Tibial nerve (tissue), 4 donors: ENCODE measurements around the gene POLA2. TPM values are rescaled to one million over a fixed set of nuclear protein-coding genes. Genes with fewer than 3 reads are reported as not detected.

Source experiments
- DNase-seq, 2 donors: peaks; one replicate each; pipeline ENCODE4 v3.0.0-alpha.2; 2019; ENCODE audit warnings: low spot score in 2 of 2
- H3K27ac ChIP-seq, 4 donors: fragments of 200-600 bp; sonication (generic) in 3 of 4; one replicate each; pipeline ENCODE4 v1.5.1; 2017 to 2019; ENCODE audit warnings: mild to moderate bottlenecking in 1 of 4
- H3K27me3 ChIP-seq, 2 donors: fragments of 200-600 bp; sonication (generic) in 1 of 2; one replicate each; pipeline versions ENCODE4 v1.5.1 to v1.6.0; 2017 to 2019
- H3K36me3 ChIP-seq, 3 donors: fragments of 200-600 bp; sonication (generic); one replicate each; pipeline ENCODE4 v1.5.1; 2018 to 2019
- H3K4me1 ChIP-seq, 4 donors: fragments of 200-600 bp; sonication (generic) in 3 of 4; one replicate each; pipeline ENCODE4 v1.5.1; 2017 to 2019
- H3K4me3 ChIP-seq, 4 donors: fragments of 200-600 bp; sonication (generic) in 3 of 4; one replicate each; pipeline ENCODE4 v1.5.1; 2017 to 2019; ENCODE audit warnings: mild to moderate bottlenecking in 1 of 4, moderate library complexity in 1 of 4
- H3K9me3 ChIP-seq, 4 donors: fragments of 200-600 bp; sonication (generic) in 3 of 4; one replicate each; pipeline ENCODE4 v1.5.1; 2017 to 2019
- CTCF ChIP-seq, 5 experiments: fragments of 200-600 bp in 3 of 5; fragments of 450-650 bp in 2 of 5; sonication (generic) in 3 of 5; IDR thresholded peaks; one replicate each; pipeline ENCODE4 v1.5.1; 2016 to 2019; ENCODE audit warnings: antibody characterized with exemption in 5 of 5, mild to moderate bottlenecking in 3 of 5, moderate library complexity in 2 of 5
- EP300 ChIP-seq, 2 donors: sonication (generic); formaldehyde crosslinking; IDR thresholded peaks; one replicate each; pipeline ENCODE4 v1.6.1; 2017; ENCODE audit warnings: antibody characterized with exemption in 2 of 2, mild to moderate bottlenecking in 1 of 2
- POLR2A ChIP-seq, 2 donors: fragments of 450-650 bp; IDR thresholded peaks; one replicate each; pipeline ENCODE4 v1.6.1; 2017; ENCODE audit warnings: antibody characterized with exemption in 2 of 2, mild to moderate bottlenecking in 2 of 2, moderate library complexity in 2 of 2
- WGBS, 2 donors: methylation state at CpG; one replicate each; pipeline ENCODE4 v1.1.5; 2018; 5-methylcytosine and 5-hydroxymethylcytosine counted together
- total RNA-seq, 4 donors: library from RNA; depleted of rRNA; stranded (reverse); fragments of >200 nt; gene quantifications; one replicate each; pipeline ENCODE4 v1.1.0, GENCODE V29; 2016

POLA2 gene
- total RNA-seq, 4 donors from 2014 or later, result 3.5 to 13.5 (median 10.0) TPM

GRCh38 chr11:65290448-65291165, 28.8 kb downstream of the POLA2 start:
- H3K27me3 ChIP-seq, result no peaks in the 10 kb centered on the region
- H3K36me3 ChIP-seq, result peaks cover 0 to 46% (median 2%) of the 10 kb centered on the region in 3 donors
- no peak for TF ChIP-seq POLR2A (IDR thresholded peaks at IDR 0.05)
- TF ChIP-seq EP300 (IDR thresholded peaks at IDR 0.05), result peak; percentile 64 to 97
- peak in 1 of 5 experiments; percentile 26 for TF ChIP-seq CTCF (IDR thresholded peaks at IDR 0.05)
- peak overlapping the region; percentile 79 to 96 (median 87) for H3K27ac ChIP-seq
- H3K4me3 ChIP-seq, result no peak overlapping the region
- peak; percentile 92 to 97 for DNase-seq
- WGBS, 2 donors, result 18 to 21% methylated on average over 8 of the region's 8 CpGs
- H3K9me3 ChIP-seq, result no peaks in the 10 kb centered on the region
- peaks cover 5 to 51% (median 34%) of the 10 kb centered on the region in 4 donors for H3K4me1 ChIP-seq

GRCh38 chr11:65291613-65292012, 29.9 kb downstream of the POLA2 start:
- H3K4me3 ChIP-seq, result peak overlapping the region in 2 of 4 donors; percentile 22 to 41
- no peak for DNase-seq
- 17 to 21% methylated on average over 5 of the region's 5 CpGs for WGBS, 2 donors
- H3K36me3 ChIP-seq, result peaks cover 0 to 46% (median 7%) of the 10 kb centered on the region in 3 donors
- H3K27ac ChIP-seq, result peak overlapping the region; percentile 79 to 96 (median 87)
- H3K4me1 ChIP-seq, result peaks cover 5 to 51% (median 34%) of the 10 kb centered on the region in 4 donors
- no peaks in the 10 kb centered on the region for H3K9me3 ChIP-seq
- no peaks in the 10 kb centered on the region for H3K27me3 ChIP-seq
- no peak for TF ChIP-seq EP300 (IDR thresholded peaks at IDR 0.05)
- TF ChIP-seq POLR2A (IDR thresholded peaks at IDR 0.05), result no peak
- TF ChIP-seq CTCF (IDR thresholded peaks at IDR 0.05), result no peak

GRCh38 chr11:65292890-65293289, 31.1 kb downstream of the POLA2 start:
- no peak overlapping the region for H3K4me3 ChIP-seq
- no peaks in the 10 kb centered on the region for H3K9me3 ChIP-seq
- peak overlapping the region; percentile 79 to 96 (median 87) for H3K27ac ChIP-seq
- no peak for DNase-seq
- H3K27me3 ChIP-seq, result no peaks in the 10 kb centered on the region
- H3K36me3 ChIP-seq, result peaks cover 0 to 39% (median 7%) of the 10 kb centered on the region in 3 donors
- H3K4me1 ChIP-seq, result peaks cover 5 to 62% (median 38%) of the 10 kb centered on the region in 4 donors
- TF ChIP-seq POLR2A (IDR thresholded peaks at IDR 0.05) (no peak), CTCF (IDR thresholded peaks at IDR 0.05) (no peak), EP300 (IDR thresholded peaks at IDR 0.05) (no peak)
- 54 to 55% methylated on average over 5 of the region's 5 CpGs for WGBS, 2 donors

GRCh38 chr11:65293909-65294381, 32.2 kb downstream of the POLA2 start:
- DNase-seq, result no peak
- 81 to 86% methylated on average over 10 of the region's 10 CpGs for WGBS, 2 donors
- TF ChIP-seq CTCF (IDR thresholded peaks at IDR 0.05) (no peak), EP300 (IDR thresholded peaks at IDR 0.05) (no peak), POLR2A (IDR thresholded peaks at IDR 0.05) (no peak)
- Histone ChIP-seq H3K27me3 (no peaks in the 10 kb centered on the region), H3K4me1 (peaks cover 5 to 69% (median 47%) of the 10 kb centered on the region in 4 donors), H3K36me3 (peaks cover 0 to 43% (median 7%) of the 10 kb centered on the region in 3 donors), H3K4me3 (no peak overlapping the region), H3K9me3 (no peaks in the 10 kb centered on the region), H3K27ac (peak overlapping the region in 3 of 4 donors; percentile 2 to 91 (median 40))

GRCh38 chr11:65295001-65295400, 33.2 kb downstream of the POLA2 start:
- DNase-seq, result no peak
- peaks cover 5 to 66% (median 46%) of the 10 kb centered on the region in 4 donors for H3K4me1 ChIP-seq
- peaks cover 0 to 40% (median 7%) of the 10 kb centered on the region in 3 donors for H3K36me3 ChIP-seq
- no peak overlapping the region for H3K4me3 ChIP-seq
- no peak for TF ChIP-seq POLR2A (IDR thresholded peaks at IDR 0.05)
- TF ChIP-seq EP300 (IDR thresholded peaks at IDR 0.05), result no peak
- TF ChIP-seq CTCF (IDR thresholded peaks at IDR 0.05), result no peak
- 85 to 88% methylated on average over 11 of the region's 11 CpGs for WGBS, 2 donors
- peak overlapping the region in 2 of 4 donors; percentile 12 to 40 for H3K27ac ChIP-seq
- no peaks in the 10 kb centered on the region for H3K9me3 ChIP-seq
- no peaks in the 10 kb centered on the region for H3K27me3 ChIP-seq
